Activated CD8-positive, alpha-beta memory T cell treated with anti-CD3 and anti-CD28 coated beads, Interleukin-2, amount 50 U/mL, for 1 hour (primary cell): Measurements from ENCODE around the gene DCAF10.
A peak's percentile ranks its signal among the peaks of the same experiment; 100 is the strongest.
"Not testable (repeated sequence)": the region's sequence is repeated elsewhere in the genome, so short reads cannot be mapped to it uniquely, and the experiment has no call there.

Experiments
- DNase-seq: peaks from one replicate; pipeline ENCODE4 v3.0.0-alpha.2; 2020; ENCODE audit errors: extremely low read depth

The DCAF10 gene

DNA sequence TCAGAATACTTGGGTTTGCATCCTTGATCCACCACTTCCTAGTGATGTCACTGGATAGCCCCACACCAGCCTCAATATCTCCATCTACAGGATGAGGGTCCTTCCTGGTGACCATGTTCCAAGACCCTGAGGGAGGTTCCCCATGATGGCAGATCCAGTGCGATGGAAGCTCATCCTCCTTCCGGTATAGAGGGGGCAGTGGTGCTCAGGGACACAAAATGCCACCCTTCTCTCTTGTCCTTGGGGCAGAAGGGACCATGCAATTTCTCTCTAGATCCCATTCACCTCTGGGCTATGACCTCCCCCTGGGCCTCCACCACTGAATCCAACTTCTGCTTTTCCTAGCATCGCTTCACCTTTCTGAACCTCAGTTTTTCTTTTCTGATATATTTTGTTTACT, 108.7 kb downstream of the DCAF10 start:
- DNase-seq, result no peak

DNA sequence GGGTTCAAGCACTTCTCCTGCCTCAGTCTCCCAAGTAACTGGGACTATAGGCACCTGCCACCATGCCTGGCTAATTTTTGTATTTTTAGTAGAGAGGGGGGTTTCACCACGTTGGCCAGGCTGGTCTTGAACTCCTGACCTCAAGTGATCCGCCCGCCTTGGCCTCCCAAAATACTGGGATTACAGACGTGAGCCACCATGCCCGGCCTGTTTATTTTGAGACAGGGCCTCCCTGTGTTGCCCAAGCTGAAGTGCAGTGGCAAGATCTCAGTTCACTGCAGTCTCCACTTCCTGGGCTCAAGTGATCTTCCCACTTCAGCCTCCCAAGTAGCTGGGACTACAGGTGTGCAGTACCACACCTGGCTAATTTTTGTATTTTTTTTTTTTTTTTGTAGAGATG, 109.2 kb downstream of the DCAF10 start:
- DNase-seq, result not testable (repeated sequence)

DNA sequence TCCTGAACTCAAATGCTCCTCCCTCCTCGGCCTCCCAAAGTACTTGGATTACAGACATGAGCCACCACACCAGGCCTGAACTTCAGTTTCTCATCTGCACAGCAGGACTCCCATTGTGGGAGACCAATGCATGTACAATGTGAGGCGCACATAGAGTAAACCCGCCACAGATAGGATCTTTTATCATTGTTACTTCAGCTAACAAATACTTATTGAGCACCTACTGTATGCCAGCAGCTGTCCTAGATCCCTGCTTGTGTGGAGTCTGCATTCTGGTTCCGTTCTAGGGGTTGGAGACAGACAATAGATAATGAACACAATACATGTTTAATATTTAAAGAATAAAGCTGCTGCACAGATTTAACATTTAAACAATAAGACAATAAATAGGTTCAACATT, 109.7 kb downstream of the DCAF10 start:
- no peak for DNase-seq

- DNase-seq, result no peak
Measured at GRCh38 chr9:37911271-37911681, 110.7 kb downstream of the DCAF10 start.

DNA sequence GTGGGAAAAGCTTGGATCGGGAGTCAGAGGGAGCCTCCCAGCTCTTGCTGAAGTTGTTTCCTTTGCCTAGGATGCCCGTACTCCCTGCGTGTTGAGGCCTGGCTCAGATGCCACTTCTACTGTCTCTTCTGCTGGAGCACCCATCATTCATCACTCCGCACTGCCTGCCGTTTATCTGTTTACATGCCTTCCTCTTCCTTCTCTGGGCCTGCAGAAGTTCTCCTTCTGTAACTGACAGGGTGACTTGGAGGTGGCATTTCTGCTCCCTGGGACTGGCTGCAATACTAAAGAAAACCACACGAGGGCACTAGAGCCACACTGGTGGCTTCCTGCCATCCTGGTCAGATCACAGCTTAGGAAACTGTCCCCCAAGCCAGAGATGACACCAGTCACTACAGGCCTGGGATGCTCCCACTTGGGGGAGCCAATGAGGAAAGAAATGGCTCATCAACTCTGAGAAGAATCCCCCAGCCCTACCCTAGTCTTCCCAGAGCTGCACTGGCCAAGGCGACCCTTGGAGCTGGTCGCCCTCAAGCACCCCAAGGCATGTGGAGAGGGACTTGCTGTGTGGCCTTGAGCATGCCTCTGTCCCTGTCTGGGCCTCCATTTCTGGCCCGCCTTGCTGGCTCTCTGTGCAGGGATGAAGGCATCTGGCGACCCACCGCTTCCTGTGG, 113.0 kb downstream of the DCAF10 start:
- DNase-seq, result peak; percentile 19

- no peak for DNase-seq
Measured at GRCh38 chr9:37914154-37914551, 113.6 kb downstream of the DCAF10 start.

- no peak for DNase-seq
Measured at GRCh38 chr9:37914701-37915358, 114.2 kb downstream of the DCAF10 start.

DNA sequence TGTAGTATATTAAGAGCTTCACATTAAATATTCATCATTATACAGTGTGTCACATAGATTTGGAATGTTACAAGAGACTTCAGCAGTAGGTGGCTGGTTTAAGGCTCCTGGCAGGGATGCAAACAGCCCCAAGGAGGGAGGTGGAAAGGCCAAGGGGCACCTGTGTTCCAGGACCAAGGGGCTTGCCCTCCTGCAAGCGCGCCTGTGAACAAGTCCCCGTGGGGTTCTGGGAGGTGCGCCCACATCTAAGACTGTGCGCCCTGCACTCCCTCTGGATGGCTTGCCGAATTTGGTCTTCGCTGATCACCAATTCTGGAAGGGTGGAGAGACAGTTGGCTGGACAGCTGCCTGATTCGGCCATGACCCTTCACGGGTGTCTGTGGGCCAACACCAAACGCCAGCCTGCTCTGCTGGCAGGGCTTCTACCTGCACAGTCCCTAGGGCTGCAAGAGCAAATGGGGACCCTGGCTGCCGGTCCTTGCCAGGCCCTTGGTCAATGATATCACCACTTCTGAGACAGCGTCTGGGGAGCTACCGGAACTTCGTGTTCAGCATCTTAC, 115.4 kb downstream of the DCAF10 start:
- DNase-seq, result no peak

DNA sequence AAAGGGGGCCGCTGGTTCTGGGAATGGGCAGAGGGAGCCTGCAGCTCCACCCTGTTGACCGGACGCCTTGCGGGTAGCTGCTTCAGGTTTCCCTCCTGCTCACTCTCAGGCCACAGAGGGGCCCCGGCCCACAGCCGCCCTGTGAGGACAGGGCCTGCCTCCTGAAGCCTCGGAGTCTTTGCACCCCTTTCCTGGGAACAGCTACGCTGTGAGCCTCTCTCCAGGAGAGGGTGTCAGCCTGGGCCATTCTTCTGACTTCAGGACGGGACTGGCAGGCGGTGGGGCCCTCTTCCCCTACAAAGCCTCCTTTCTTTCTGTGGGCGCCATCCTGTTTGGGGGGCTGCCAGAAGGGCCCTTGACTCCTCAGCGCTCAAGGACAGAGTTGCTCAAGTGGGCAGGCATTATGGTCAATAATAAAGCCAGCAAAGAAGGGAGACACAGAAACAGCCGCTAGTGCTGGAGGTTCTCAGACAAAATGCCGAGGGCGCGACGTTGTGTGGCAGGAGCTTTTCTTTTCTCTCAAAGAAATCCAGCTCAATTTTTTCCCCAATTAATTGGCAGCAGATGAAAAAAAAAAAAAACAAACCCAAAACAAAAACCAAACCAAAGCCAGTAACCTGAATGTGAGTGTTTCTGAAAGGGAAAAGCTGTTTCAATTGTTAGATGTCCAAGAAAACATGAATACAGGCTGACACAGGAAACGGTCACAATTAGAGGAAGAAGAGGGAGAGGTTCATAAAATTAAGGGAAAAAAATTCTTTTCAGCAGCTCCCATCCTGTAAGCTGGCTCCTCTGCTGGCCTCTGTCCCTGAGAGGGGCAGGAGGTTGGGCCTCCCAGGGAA, 116.1 kb downstream of the DCAF10 start:
- no peak for DNase-seq
